Ishikawa (cell line): ENCODE measurements around the gene HSPB6.

Experiments
- CEBPB ChIP-seq: IDR thresholded peaks from 2 replicates; pipeline ENCODE4 v1.6.1; 2012
- CREB1 ChIP-seq: IDR thresholded peaks from 2 replicates; pipeline ENCODE4 v1.6.1; 2012; ENCODE audit warnings: low read depth
- EGR1 ChIP-seq: IDR thresholded peaks from 2 replicates; pipeline ENCODE4 v1.6.1; 2012
- EP300 ChIP-seq: IDR thresholded peaks from 2 replicates; pipeline ENCODE4 v1.6.1; 2012; ENCODE audit warnings: borderline replicate concordance
- FOXM1 ChIP-seq: IDR thresholded peaks from 2 replicates; pipeline ENCODE4 v1.6.1; 2012; ENCODE audit warnings: low read depth, borderline replicate concordance
- NFIC ChIP-seq: IDR thresholded peaks from 2 replicates; pipeline ENCODE4 v1.6.1; 2012
- RAD21 ChIP-seq: IDR thresholded peaks from 2 replicates; pipeline ENCODE4 v1.6.1; 2012; ENCODE audit warnings: low read depth
- REST ChIP-seq: IDR thresholded peaks from 2 replicates; pipeline ENCODE4 v1.6.1; 2012; ENCODE audit warnings: low read depth, mild to moderate bottlenecking
- TAF1 ChIP-seq: IDR thresholded peaks from 2 replicates; pipeline ENCODE4 v1.6.1; 2012; ENCODE audit warnings: low read depth, mild to moderate bottlenecking
- TCF12 ChIP-seq: IDR thresholded peaks from 2 replicates; pipeline ENCODE4 v1.6.1; 2012; ENCODE audit warnings: low read depth
- TEAD4 ChIP-seq: IDR thresholded peaks from 2 replicates; pipeline ENCODE4 v1.6.1; 2012
- USF1 ChIP-seq: IDR thresholded peaks from 2 replicates; pipeline ENCODE4 v1.6.1; 2012
- ZBTB7A ChIP-seq: IDR thresholded peaks from 2 replicates; pipeline ENCODE4 v1.6.1; 2012; ENCODE audit warnings: low read depth
- TF ChIP-seq, protein P1 (sequence below): IDR thresholded peaks from 2 replicates; pipeline ENCODE4 v1.6.1; 2012

DNA sequence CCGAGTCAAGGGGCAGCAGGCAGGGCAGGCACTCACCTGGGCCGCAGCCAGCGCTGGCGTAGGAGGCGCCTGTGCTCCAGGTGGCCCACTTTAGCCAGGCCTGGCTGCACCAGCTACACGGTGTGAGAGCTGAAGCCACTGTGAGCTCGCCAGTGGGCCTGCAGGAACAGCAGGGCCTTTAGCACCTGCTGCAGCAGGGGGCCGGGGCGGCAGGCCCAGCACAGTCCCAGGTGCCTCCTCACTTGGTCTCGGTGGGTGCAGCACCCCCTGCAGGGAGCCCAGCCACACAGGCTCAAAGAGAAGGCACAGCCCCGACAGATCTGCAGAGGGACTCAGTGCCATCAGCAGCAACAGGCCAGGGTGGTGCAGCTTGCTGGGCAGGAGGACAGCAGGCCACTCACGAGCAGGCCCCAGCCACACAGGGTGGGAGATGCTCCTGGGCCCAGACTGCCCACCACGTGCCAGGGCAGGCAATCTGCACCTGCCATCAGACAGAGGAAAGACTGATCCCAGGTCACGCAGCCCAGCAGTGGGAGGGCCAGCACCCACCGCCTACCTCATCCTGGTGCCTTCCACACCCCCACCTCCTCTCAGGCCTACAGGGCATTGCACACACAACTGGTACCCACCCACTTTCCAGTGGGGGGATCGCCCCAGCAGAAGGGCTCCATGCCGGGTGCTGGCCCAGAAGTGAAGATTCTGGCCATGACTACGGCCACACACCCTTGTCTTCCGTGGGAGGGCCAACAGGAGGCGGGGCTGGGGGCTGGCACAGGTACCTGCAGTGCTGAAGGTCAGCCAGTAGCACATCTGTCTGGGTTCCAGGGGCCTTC lies 34.4 kb upstream of the HSPB6 start:
- no peak for TF ChIP-seq REST
- no peak for TF ChIP-seq RAD21
- no peak for TF ChIP-seq EP300
- TF ChIP-seq, protein P1, sequence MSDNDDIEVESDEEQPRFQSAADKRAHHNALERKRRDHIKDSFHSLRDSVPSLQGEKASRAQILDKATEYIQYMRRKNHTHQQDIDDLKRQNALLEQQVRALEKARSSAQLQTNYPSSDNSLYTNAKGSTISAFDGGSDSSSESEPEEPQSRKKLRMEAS, result no peak
- no peak for TF ChIP-seq FOXM1
- TF ChIP-seq CEBPB, result no peak
- no peak for TF ChIP-seq EGR1
- TF ChIP-seq TAF1, result no peak
- TF ChIP-seq USF1, result no peak
- no peak for TF ChIP-seq CREB1
- no peak for TF ChIP-seq ZBTB7A
- TF ChIP-seq TCF12, result no peak
- TF ChIP-seq TEAD4, result no peak
- TF ChIP-seq NFIC, result no peak
